CD8-positive, alpha-beta memory T cell (primary cell): Measurements from ENCODE around the gene MRM2. TPM values are rescaled to one million over a fixed set of nuclear protein-coding genes. Genes with fewer than 3 reads are reported as not detected.
A peak's percentile ranks its signal among the peaks of the same experiment; 100 is the strongest.

Source experiments
- CTCF ChIA-PET: fragments of 350-600 bp; sonication (Branson Sonifier 250); formaldehyde crosslinking; loops from one replicate; lab custom pipeline; 2021; ENCODE audit warnings: antibody characterized with exemption; lab: Charles Lee
- POLR2A ChIA-PET: fragments of 350-600 bp; sonication (Branson Sonifier 250); formaldehyde crosslinking; loops from one replicate; lab custom pipeline; 2021; ENCODE audit warnings: antibody characterized with exemption; lab: Charles Lee
- DNase-seq, 5 donors: peaks; one replicate each; pipeline versions ENCODE4 v3.0.0 to v3.0.0-alpha.2; 2020 to 2022; ENCODE audit warnings: mixed read lengths in 1 of 5
- H3K27ac ChIP-seq: one replicate; pipeline ENCODE4 v1.7.0; 2013; ENCODE audit warnings: low read depth, mild to moderate bottlenecking, low read length, moderate library complexity
- H3K27me3 ChIP-seq: 2 replicates; pipeline ENCODE4 v1.7.0; 2013; ENCODE audit warnings: low read length, mild to moderate bottlenecking; ENCODE audit not compliant: insufficient read depth, poor library complexity, severe bottlenecking
- H3K36me3 ChIP-seq: 2 replicates; pipeline ENCODE4 v1.7.0; 2013; ENCODE audit warnings: mild to moderate bottlenecking, low read length, moderate library complexity; ENCODE audit not compliant: insufficient read depth
- H3K4me1 ChIP-seq: 2 replicates; pipeline ENCODE4 v1.7.0; 2013; ENCODE audit warnings: mild to moderate bottlenecking, low read length, moderate library complexity; ENCODE audit not compliant: insufficient read depth
- H3K4me3 ChIP-seq: 2 replicates; pipeline ENCODE4 v1.7.0; 2013; ENCODE audit warnings: mild to moderate bottlenecking, low read length
- H3K9me3 ChIP-seq: 2 replicates; pipeline ENCODE4 v1.7.0; 2013; ENCODE audit warnings: mild to moderate bottlenecking, low read length
- H3K27ac Mint-ChIP-seq, 8 donors: one replicate each; pipeline ENCODE4 v1.8.0; 2020 to 2021; ENCODE audit warnings: mixed read lengths in 8 of 8, mild to moderate bottlenecking in 6 of 8, inconsistent platforms in 3 of 8, moderate library complexity in 3 of 8
- H3K27me3 Mint-ChIP-seq, 2 donors: one replicate each; pipeline ENCODE4 v1.8.0; 2020 to 2021; ENCODE audit warnings: mixed read lengths in 2 of 2, mild to moderate bottlenecking in 1 of 2, moderate library complexity in 1 of 2
- H3K36me3 Mint-ChIP-seq, 3 donors: one replicate each; pipeline ENCODE4 v1.8.0; 2020 to 2021; ENCODE audit warnings: mixed read lengths in 3 of 3, inconsistent platforms in 1 of 3, mild to moderate bottlenecking in 1 of 3
- H3K4me1 Mint-ChIP-seq, 3 donors: one replicate each; pipeline ENCODE4 v1.8.0; 2020 to 2021; ENCODE audit warnings: mixed read lengths in 3 of 3, inconsistent platforms in 1 of 3, mild to moderate bottlenecking in 1 of 3
- H3K4me3 Mint-ChIP-seq, 7 donors: one replicate each; pipeline ENCODE4 v1.8.0; 2020 to 2021; ENCODE audit warnings: mixed read lengths in 7 of 7, mild to moderate bottlenecking in 6 of 7, moderate library complexity in 4 of 7, inconsistent platforms in 2 of 7
- H3K9me3 Mint-ChIP-seq, 5 donors: one replicate each; pipeline ENCODE4 v1.8.0; 2020 to 2022; ENCODE audit warnings: mixed read lengths in 5 of 5, mild to moderate bottlenecking in 3 of 5, moderate library complexity in 2 of 5, inconsistent platforms in 1 of 5
- polyA plus RNA-seq: library from polyadenylated mRNA; unstranded; fragments of 300-500 nt; fragmentation: Illumina TruSeq; gene quantifications from one replicate; pipeline ENCODE4 v1.2.3, GENCODE V29; 2021
- total RNA-seq, 2 experiments: library from RNA; stranded (reverse); gene quantifications; one replicate each; pipeline ENCODE4 v1.2.3, GENCODE V29; 2021

Gene MRM2
- 10 to 100 TPM; 51.6 to 54.2 TPM for total RNA-seq
- polyA plus RNA-seq, result 35.6 TPM

DNA sequence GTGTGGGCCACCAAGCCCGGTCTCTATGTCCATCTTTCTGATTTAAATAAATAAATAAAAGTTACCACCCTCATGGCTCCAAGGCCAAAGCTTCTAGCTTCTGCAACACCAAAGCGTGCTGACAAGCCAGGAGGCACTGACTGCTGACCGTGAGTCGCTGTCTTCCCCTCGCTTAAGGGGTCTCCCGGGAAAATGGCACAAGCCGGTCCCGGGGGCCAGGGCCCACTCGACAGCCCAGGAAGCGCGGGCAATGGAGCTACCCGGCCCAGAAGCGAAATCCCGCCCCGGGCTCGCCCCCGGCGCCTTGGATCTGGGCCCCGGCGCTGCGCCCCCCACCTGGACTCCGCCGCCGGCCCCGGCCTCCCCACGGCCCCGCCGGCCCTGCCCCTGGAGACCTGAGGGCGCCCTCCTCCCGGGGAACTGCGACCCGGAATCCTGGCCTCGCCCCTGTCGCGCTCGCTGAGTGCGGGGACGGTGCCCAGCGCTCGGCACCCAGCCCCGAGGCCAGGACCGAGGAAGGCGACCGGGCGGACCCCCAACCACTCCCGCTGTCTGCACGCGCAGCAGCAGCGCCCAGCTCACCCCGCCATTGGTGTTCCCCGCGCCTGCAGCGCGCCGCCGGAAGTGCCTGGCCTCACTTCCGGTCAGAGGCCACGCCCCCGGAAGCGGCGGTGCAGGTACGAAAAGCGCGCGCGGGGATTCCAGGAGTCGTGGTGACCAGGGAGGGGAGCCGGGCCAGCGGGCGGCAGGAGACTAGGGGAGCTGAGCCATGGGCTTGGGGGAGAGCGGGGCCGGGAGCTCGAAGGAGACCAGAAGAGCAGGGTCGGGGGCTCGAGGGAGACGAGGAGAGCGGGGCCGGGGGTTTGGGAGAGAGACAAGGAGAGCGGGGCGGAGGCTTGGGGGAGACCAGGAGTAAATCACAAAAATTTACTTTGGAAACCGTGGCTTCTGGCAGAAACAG lies at the start of gene MRM2, which contains the start of gene NUDT1:
TSS of gene MRM2 (minus strand) at position 626 of the 961 bp plus-strand sequence. CDS start at position 590, 36 bp downstream.
TSS of gene NUDT1 (plus strand) at position 647 of the 961 bp plus-strand sequence. CDS start 2,349 bp downstream, outside the sequence.
- Histone ChIP-seq H3K27me3 (no peaks in the 10 kb centered on the region), H3K4me1 (peaks cover 13% of the 10 kb centered on the region), H3K27ac (peak within 1 kb of the TSS; percentile 70), H3K9me3 (no peaks in the 10 kb centered on the region), H3K4me3 (peak within 1 kb of the TSS; percentile 72), H3K36me3 (peaks cover 9% of the 10 kb centered on the region)
- Mint-ChIP-seq H3K27ac (peak within 1 kb of the TSS; percentile 79 to 95 (median 92)), H3K27me3 (no peaks in the 10 kb centered on the region), H3K9me3 (no peaks in the 10 kb centered on the region), H3K36me3 (peaks cover 0 to 40% (median 0%) of the 10 kb centered on the region in 3 donors), H3K4me3 (peak within 1 kb of the TSS; percentile 84 to 97 (median 94)), H3K4me1 (peaks cover 9 to 27% (median 19%) of the 10 kb centered on the region in 3 donors)
- POLR2A ChIA-PET, result interaction anchor here (0.6 to 1.6 kb wide), 4 partner anchors 9 to 152 kb away, joined by 3 to 6 read pairs (median 4); partner anchors contain the start of genes EIF3B, MAD1L1 and SNX8
- CTCF ChIA-PET, result interaction anchor here (1.1 to 1.6 kb wide), 4 partner anchors 9 to 227 kb away, joined by 3 to 9 read pairs (median 4); partner anchors contain the start of gene MAD1L1
- peak; percentile 46 to 71 (median 49) for DNase-seq

DNA sequence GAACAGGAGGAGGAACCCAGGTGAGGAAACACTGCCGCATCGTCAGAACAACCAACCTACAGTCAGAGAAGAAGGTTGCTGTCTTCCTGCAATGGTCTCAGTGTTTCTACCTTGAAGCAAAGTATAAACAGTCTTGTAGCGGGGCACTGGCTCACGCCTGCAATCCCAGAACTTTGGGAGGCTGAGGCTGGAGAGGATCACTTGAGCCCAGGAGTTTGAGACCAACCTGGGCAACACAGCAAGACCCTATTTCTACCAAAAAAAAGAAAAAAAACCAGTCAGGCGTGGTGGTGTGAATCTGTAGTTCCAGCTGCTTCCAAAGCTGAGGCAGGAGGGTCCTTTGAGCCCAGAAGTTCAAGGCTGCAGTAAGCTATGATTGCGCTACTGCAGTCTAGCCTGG lies 48.9 kb upstream of the MRM2 start:
- Mint-ChIP-seq H3K36me3 (no peaks in the 10 kb centered on the region), H3K27me3 (no peaks in the 10 kb centered on the region), H3K27ac (peak overlapping the region in 1 of 8 donors; percentile 50), H3K9me3 (no peaks in the 10 kb centered on the region), H3K4me3 (no peak overlapping the region), H3K4me1 (peaks cover 0 to 2% (median 0%) of the 10 kb centered on the region in 3 donors)
- ChIA-PET CTCF (no interaction called here), POLR2A (no interaction called here)
- Histone ChIP-seq H3K27me3 (no peaks in the 10 kb centered on the region), H3K9me3 (no peaks in the 10 kb centered on the region), H3K27ac (no peak overlapping the region), H3K4me3 (no peak overlapping the region), H3K4me1 (no peaks in the 10 kb centered on the region), H3K36me3 (no peaks in the 10 kb centered on the region)
- DNase-seq, result no peak

GRCh38 chr7:2289621-2290020 lies 47.6 kb upstream of the MRM2 start:
- POLR2A ChIA-PET, result no interaction called here
- H3K27me3 ChIP-seq, result no peaks in the 10 kb centered on the region
- no peaks in the 10 kb centered on the region for H3K36me3 ChIP-seq
- Mint-ChIP-seq H3K4me3 (no peak overlapping the region), H3K4me1 (peaks cover 0 to 2% (median 0%) of the 10 kb centered on the region in 3 donors), H3K36me3 (no peaks in the 10 kb centered on the region), H3K27ac (no peak overlapping the region), H3K27me3 (no peaks in the 10 kb centered on the region), H3K9me3 (no peaks in the 10 kb centered on the region)
- H3K27ac ChIP-seq, result no peak overlapping the region
- CTCF ChIA-PET, result no interaction called here
- no peaks in the 10 kb centered on the region for H3K4me1 ChIP-seq
- DNase-seq, result no peak
- H3K4me3 ChIP-seq, result no peak overlapping the region
- H3K9me3 ChIP-seq, result no peaks in the 10 kb centered on the region

GRCh38 chr7:2289111-2289586 lies 47.1 kb upstream of the MRM2 start:
- no peak overlapping the region for H3K27ac ChIP-seq
- POLR2A ChIA-PET, result no interaction called here
- no peaks in the 10 kb centered on the region for H3K36me3 Mint-ChIP-seq

DNA sequence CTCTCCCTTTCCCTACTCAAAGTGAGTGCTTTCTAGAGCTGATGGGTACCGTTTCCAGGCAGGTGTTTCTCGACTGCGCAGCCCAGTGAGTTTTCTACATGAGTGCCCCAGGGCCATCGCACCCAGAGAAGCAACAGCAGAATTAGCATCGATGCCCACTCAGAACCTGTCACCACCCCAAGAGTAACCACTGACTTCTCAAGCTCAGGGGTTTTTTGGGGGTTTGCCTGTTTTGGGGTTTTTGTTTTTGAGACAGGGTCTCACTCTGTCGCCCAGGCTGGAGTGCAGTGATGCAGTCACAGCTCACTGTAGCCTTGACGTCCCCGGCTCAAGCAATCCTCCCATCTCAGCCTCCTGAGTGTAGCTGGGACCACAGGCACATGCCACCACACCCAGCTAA lies 46.5 kb upstream of the MRM2 start:
- Mint-ChIP-seq H3K9me3 (no peaks in the 10 kb centered on the region), H3K27ac (no peak overlapping the region), H3K27me3 (no peaks in the 10 kb centered on the region), H3K4me3 (no peak overlapping the region), H3K4me1 (peaks cover 0 to 2% (median 0%) of the 10 kb centered on the region in 3 donors), H3K36me3 (no peaks in the 10 kb centered on the region)
- no peaks in the 10 kb centered on the region for H3K36me3 ChIP-seq
- ChIA-PET POLR2A (no interaction called here), CTCF (no interaction called here)
- H3K9me3 ChIP-seq, result no peaks in the 10 kb centered on the region
- H3K4me1 ChIP-seq, result no peaks in the 10 kb centered on the region
- no peak overlapping the region for H3K27ac ChIP-seq
- DNase-seq, result no peak
- no peak overlapping the region for H3K4me3 ChIP-seq
- no peaks in the 10 kb centered on the region for H3K27me3 ChIP-seq

More at GRCh38 chr7:2289111-2289586, 47.1 kb upstream of the MRM2 start:
- DNase-seq, result no peak
- peaks cover 0 to 2% (median 0%) of the 10 kb centered on the region in 3 donors for H3K4me1 Mint-ChIP-seq
- H3K4me3 ChIP-seq, result no peak overlapping the region
- CTCF ChIA-PET, result no interaction called here
- no peaks in the 10 kb centered on the region for H3K4me1 ChIP-seq
- no peaks in the 10 kb centered on the region for H3K9me3 Mint-ChIP-seq
- no peaks in the 10 kb centered on the region for H3K9me3 ChIP-seq
- no peak overlapping the region for H3K27ac Mint-ChIP-seq
- no peaks in the 10 kb centered on the region for H3K27me3 ChIP-seq
- H3K27me3 Mint-ChIP-seq, result no peaks in the 10 kb centered on the region
- no peak overlapping the region for H3K4me3 Mint-ChIP-seq
- H3K36me3 ChIP-seq, result no peaks in the 10 kb centered on the region

- Mint-ChIP-seq H3K9me3 (no peaks in the 10 kb centered on the region), H3K27me3 (no peaks in the 10 kb centered on the region), H3K4me3 (no peak overlapping the region), H3K27ac (no peak overlapping the region), H3K4me1 (peaks cover 0 to 2% (median 0%) of the 10 kb centered on the region in 3 donors), H3K36me3 (no peaks in the 10 kb centered on the region)
- Histone ChIP-seq H3K4me1 (no peaks in the 10 kb centered on the region), H3K27me3 (no peaks in the 10 kb centered on the region), H3K9me3 (no peaks in the 10 kb centered on the region), H3K36me3 (no peaks in the 10 kb centered on the region), H3K27ac (no peak overlapping the region), H3K4me3 (no peak overlapping the region)
- DNase-seq, result no peak
- ChIA-PET CTCF (no interaction called here), POLR2A (no interaction called here)
These were observed 45.7 kb upstream of the MRM2 start for GRCh38 chr7:2287745-2288144.

DNA sequence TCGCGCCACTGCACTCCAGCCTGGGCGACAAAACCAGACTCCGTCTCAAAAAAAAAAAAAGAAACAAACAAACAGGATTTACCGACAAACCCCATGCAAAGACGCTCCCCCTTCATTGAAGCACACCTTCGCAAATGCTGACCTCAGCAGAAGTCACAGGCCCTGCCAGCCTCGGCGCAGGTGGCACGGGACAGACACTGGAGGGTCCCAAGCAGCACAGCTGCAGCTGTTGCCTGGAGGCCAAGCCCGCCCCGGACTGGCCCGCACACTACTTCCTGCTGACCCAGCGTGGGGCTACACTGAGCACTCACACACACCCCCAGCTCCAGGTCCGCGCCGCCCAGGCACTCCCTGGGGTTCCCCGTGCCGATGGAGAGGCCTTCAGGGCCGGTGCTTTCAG lies 41.1 kb upstream of the MRM2 start:
- POLR2A ChIA-PET, result no interaction called here
- Histone ChIP-seq H3K4me3 (no peak overlapping the region), H3K4me1 (no peaks in the 10 kb centered on the region), H3K27ac (no peak overlapping the region), H3K27me3 (no peaks in the 10 kb centered on the region), H3K36me3 (no peaks in the 10 kb centered on the region), H3K9me3 (no peaks in the 10 kb centered on the region)
- peaks cover 0 to 5% (median 0%) of the 10 kb centered on the region in 3 donors for H3K4me1 Mint-ChIP-seq
- no peak overlapping the region for H3K4me3 Mint-ChIP-seq
- H3K9me3 Mint-ChIP-seq, result no peaks in the 10 kb centered on the region
- DNase-seq, result no peak
- CTCF ChIA-PET, result no interaction called here
- no peaks in the 10 kb centered on the region for H3K27me3 Mint-ChIP-seq
- H3K27ac Mint-ChIP-seq, result no peak overlapping the region
- no peaks in the 10 kb centered on the region for H3K36me3 Mint-ChIP-seq
